ENCODE data around the gene ST3GAL5.
A peak's percentile ranks its signal among the peaks of the same experiment; 100 is the strongest.

The ST3GAL5 gene

GRCh38 chr2:85925216-85925671 lies 36.5 kb upstream of the ST3GAL5 start:
- DNase-seq (ENCODE audit: low spot score) = no peak
- peak overlapping the region in 1 of 2 donors; percentile 58 for H3K27ac ChIP-seq
- H3K4me3 ChIP-seq = no peak overlapping the region
- no peak for TF ChIP-seq CTCF (IDR thresholded peaks at IDR 0.05)

GRCh38 chr2:85924522-85924921 lies 35.7 kb upstream of the ST3GAL5 start:
- TF ChIP-seq CTCF (IDR thresholded peaks at IDR 0.05) = no peak
- peak overlapping the region in 1 of 2 donors; percentile 64 for H3K27ac ChIP-seq
- no peak for DNase-seq (ENCODE audit: low spot score)
- no peak overlapping the region for H3K4me3 ChIP-seq

GRCh38 chr2:85922199-85922598 lies 33.4 kb upstream of the ST3GAL5 start:
- Histone ChIP-seq H3K27ac (no peak overlapping the region), H3K4me3 (no peak overlapping the region)
- no peak for DNase-seq (ENCODE audit: low spot score)
- TF ChIP-seq CTCF (IDR thresholded peaks at IDR 0.05) = no peak

- no peak for DNase-seq (ENCODE audit: low spot score)
- no peak for TF ChIP-seq CTCF (IDR thresholded peaks at IDR 0.05)
- no peak overlapping the region for H3K4me3 ChIP-seq
- H3K27ac ChIP-seq = no peak overlapping the region
Observed at GRCh38 chr2:85921659-85922058, 32.9 kb upstream of the ST3GAL5 start.

GRCh38 chr2:85920810-85921545 lies 32.2 kb upstream of the ST3GAL5 start:
- TF ChIP-seq CTCF (IDR thresholded peaks at IDR 0.05) = no peak
- Histone ChIP-seq H3K27ac (no peak overlapping the region), H3K4me3 (no peak overlapping the region)
- no peak for DNase-seq (ENCODE audit: low spot score)

- no peak overlapping the region for H3K4me3 ChIP-seq
- TF ChIP-seq CTCF (IDR thresholded peaks at IDR 0.05) = no peak
- H3K27ac ChIP-seq = no peak overlapping the region
- no peak for DNase-seq (ENCODE audit: low spot score)
Observed at GRCh38 chr2:85917887-85918795, 29.4 kb upstream of the ST3GAL5 start.

Measured in coronary artery (tissue), 2 donors.